ENCODE results near the gene WASF3.
A peak's percentile ranks its signal among the peaks of the same experiment; 100 is the strongest.
"Not testable (repeated sequence)": the region's sequence is repeated elsewhere in the genome, so short reads cannot be mapped to it uniquely, and the experiment has no call there.

The WASF3 gene

DNA sequence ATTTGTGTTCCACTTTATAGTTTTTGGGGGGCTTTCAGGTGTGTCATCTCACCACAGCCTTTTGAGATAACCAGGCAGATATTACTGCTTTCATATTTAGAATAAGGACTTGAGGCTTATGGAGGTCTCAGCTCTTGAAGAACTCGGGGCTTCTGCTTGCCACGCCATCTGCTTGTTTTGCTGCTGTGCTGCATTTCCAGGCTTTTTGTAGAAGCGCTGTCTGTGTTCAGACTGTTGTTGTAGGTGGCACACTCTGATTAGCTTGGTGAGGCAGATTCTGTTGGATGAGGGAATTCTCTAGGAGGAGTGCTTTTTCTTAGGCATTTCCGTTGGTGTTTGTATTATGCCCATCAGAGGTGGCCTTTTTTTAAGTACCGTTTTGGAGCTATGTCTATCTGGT is 57.2 kb downstream of the WASF3 start:
- H3K4me3 Mint-ChIP-seq = no peak overlapping the region
- H3K36me3 Mint-ChIP-seq = no peaks in the 10 kb centered on the region
- no peak overlapping the region for H3K27ac Mint-ChIP-seq
- peaks cover 3% of the 10 kb centered on the region for H3K4me1 Mint-ChIP-seq
- DNase-seq = no peak
- H3K27me3 Mint-ChIP-seq = no peaks in the 10 kb centered on the region
- no peaks in the 10 kb centered on the region for H3K9me3 Mint-ChIP-seq
- CTCF ChIA-PET = interaction anchor here (1.0 kb wide), 1 partner anchor 13 kb away, joined by 3 read pairs; no protein-coding TSS in a partner anchor

- Mint-ChIP-seq H3K36me3 (no peaks in the 10 kb centered on the region), H3K4me1 (peaks cover 3% of the 10 kb centered on the region), H3K9me3 (no peaks in the 10 kb centered on the region), H3K27ac (no peak overlapping the region), H3K27me3 (no peaks in the 10 kb centered on the region), H3K4me3 (no peak overlapping the region)
- CTCF ChIA-PET = no interaction called here
- DNase-seq = no peak
Observed at GRCh38 chr13:26616126-26616525, 58.6 kb downstream of the WASF3 start.

- H3K4me3 Mint-ChIP-seq = no peak overlapping the region
- peaks cover 5% of the 10 kb centered on the region for H3K9me3 Mint-ChIP-seq
- H3K4me1 Mint-ChIP-seq = peaks cover 3% of the 10 kb centered on the region
- no peak overlapping the region for H3K27ac Mint-ChIP-seq
- CTCF ChIA-PET = no interaction called here
- H3K36me3 Mint-ChIP-seq = no peaks in the 10 kb centered on the region
- no peaks in the 10 kb centered on the region for H3K27me3 Mint-ChIP-seq
- no peak for DNase-seq
Observed at GRCh38 chr13:26618726-26619125, 61.2 kb downstream of the WASF3 start.

DNA sequence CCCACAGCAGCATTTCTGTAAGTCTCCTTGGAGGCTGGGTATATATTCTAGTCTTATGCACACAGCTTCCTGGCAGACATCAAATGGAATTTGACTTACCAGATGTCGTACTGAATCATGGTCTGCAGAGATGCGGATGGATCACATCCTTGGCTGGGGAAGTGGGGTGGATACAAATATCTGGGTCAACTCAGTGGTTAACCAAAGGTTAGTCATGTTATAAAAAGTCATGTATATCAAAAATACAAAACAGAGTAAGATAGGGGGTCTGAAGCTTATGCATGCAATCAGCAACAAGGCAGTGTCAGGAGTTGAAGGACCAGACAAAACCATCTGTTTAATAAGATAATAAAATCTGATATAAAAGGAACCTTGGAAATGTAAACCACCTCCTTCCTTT is 61.9 kb downstream of the WASF3 start:
- Mint-ChIP-seq H3K4me1 (peaks cover 3% of the 10 kb centered on the region), H3K27ac (no peak overlapping the region), H3K36me3 (no peaks in the 10 kb centered on the region), H3K4me3 (no peak overlapping the region), H3K9me3 (peaks cover 11% of the 10 kb centered on the region), H3K27me3 (no peaks in the 10 kb centered on the region)
- DNase-seq = no peak
- CTCF ChIA-PET = no interaction called here

- Mint-ChIP-seq H3K9me3 (peaks cover 14% of the 10 kb centered on the region), H3K36me3 (no peaks in the 10 kb centered on the region), H3K27me3 (peaks cover 4% of the 10 kb centered on the region), H3K4me1 (peaks cover 3% of the 10 kb centered on the region), H3K4me3 (no peak overlapping the region), H3K27ac (no peak overlapping the region)
- CTCF ChIA-PET = no interaction called here
- DNase-seq = no peak
Observed at GRCh38 chr13:26621731-26622401, 64.4 kb downstream of the WASF3 start.

DNA sequence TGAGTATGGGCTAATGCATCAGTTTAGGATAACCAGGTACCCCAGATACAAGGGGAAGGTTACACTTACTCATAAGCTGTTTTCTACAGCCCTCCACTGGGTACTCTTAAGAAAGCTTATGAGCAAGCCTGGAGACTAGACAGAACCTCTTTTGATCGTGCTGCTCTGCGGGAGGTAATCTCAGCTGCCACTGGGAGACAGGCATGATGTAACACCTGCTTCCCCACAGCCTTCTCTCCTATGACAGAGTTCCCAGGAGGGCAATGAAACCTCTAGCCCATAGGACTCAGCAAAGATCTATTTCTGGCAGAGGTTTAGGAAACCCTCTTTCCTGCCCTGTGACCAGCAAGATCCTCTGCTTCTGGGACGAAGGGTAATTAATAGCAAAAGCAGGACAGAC is 65.6 kb downstream of the WASF3 start:
- H3K36me3 Mint-ChIP-seq = no peaks in the 10 kb centered on the region
- H3K27me3 Mint-ChIP-seq = peaks cover 4% of the 10 kb centered on the region
- DNase-seq = no peak
- no peak overlapping the region for H3K27ac Mint-ChIP-seq
- H3K4me1 Mint-ChIP-seq = peaks cover 3% of the 10 kb centered on the region
- H3K4me3 Mint-ChIP-seq = no peak overlapping the region
- peaks cover 14% of the 10 kb centered on the region for H3K9me3 Mint-ChIP-seq
- CTCF ChIA-PET = no interaction called here

DNA sequence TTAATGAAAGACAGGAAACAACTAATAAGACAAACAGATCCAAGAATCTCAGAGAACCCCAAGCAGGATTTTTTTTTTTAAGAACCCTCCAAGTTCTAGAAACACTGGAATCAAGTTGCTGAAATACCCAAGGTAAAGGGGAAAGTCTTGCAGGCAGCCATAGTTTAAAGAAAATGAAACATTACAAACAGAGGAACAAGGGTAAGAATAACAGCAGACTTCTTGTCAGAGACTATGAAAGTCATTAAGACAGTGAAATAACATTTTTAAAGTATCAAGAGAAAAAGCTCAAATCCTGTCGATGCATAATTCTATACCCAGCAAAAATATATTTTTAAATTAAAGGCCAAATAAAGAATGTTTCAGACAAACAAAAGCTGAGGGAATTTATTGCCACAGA is 67.1 kb downstream of the WASF3 start:
- Mint-ChIP-seq H3K9me3 (peaks cover 14% of the 10 kb centered on the region), H3K27ac (no peak overlapping the region), H3K36me3 (no peaks in the 10 kb centered on the region), H3K4me3 (no peak overlapping the region), H3K4me1 (no peaks in the 10 kb centered on the region), H3K27me3 (peaks cover 4% of the 10 kb centered on the region)
- DNase-seq = no peak
- CTCF ChIA-PET = no interaction called here

GRCh38 chr13:26626271-26626670 is 68.8 kb downstream of the WASF3 start:
- H3K4me1 Mint-ChIP-seq = no peaks in the 10 kb centered on the region

DNA sequence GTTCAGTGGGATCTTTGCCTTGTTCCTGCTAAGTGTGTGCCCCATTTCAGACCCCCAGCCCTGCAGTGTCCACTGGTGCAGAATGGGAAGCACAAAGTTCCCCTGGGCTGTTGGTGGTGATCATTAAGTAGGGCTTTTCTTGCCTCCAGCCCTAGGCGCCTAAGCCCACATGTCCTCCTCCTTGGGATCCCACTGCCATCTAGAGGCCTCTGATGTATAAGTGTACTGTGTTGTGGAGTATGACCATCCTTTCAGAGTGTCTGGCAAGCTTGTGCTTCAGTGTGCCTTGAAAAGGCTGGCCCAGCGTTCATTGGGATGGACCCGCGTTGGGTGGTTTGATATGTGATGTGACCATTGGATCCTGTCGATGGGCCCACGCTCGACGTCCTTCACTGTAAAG is 71.2 kb downstream of the WASF3 start:
- CTCF ChIA-PET = interaction anchor here (1.2 to 1.5 kb wide), 2 partner anchors 443 to 444 kb away, joined by 6 to 7 read pairs; no protein-coding TSS in a partner anchor
- Mint-ChIP-seq H3K4me3 (no peak overlapping the region), H3K4me1 (no peaks in the 10 kb centered on the region), H3K36me3 (no peaks in the 10 kb centered on the region), H3K27ac (no peak overlapping the region), H3K9me3 (peaks cover 10% of the 10 kb centered on the region), H3K27me3 (peaks cover 4% of the 10 kb centered on the region)
- DNase-seq = no peak

More at GRCh38 chr13:26626271-26626670, 68.8 kb downstream of the WASF3 start:
- CTCF ChIA-PET = no interaction called here
- Mint-ChIP-seq H3K27me3 (peaks cover 4% of the 10 kb centered on the region), H3K9me3 (peaks cover 14% of the 10 kb centered on the region), H3K27ac (no peak overlapping the region), H3K4me3 (no peak overlapping the region), H3K36me3 (no peaks in the 10 kb centered on the region)
- DNase-seq = no peak

DNA sequence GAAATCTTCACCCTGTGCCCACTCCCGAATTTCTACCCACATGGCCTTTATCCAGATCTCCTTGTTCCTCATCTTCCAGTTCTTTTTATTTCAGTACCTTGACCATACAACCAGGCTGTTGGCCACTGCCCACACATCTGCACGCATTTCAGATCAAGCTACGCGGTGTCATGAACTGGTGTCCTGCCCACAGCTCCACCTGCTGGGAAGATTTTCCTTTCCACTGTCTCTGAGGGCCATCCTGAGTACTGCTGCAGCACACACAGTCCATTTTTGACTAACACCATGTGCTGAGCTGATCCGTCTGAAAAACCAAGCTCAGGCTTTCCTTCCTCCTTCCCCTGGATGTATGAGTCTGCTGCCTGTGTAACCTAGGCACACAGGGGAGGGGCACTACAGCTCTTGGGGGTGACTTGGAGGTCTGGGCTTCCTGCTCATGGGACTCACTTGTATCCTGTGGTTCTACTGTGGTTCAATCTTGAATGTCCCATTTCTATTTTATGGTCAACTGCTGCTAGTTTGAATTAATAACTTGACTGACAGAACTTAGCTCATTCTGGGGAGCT is 71.9 kb downstream of the WASF3 start:
- no peaks in the 10 kb centered on the region for H3K36me3 Mint-ChIP-seq

DNA sequence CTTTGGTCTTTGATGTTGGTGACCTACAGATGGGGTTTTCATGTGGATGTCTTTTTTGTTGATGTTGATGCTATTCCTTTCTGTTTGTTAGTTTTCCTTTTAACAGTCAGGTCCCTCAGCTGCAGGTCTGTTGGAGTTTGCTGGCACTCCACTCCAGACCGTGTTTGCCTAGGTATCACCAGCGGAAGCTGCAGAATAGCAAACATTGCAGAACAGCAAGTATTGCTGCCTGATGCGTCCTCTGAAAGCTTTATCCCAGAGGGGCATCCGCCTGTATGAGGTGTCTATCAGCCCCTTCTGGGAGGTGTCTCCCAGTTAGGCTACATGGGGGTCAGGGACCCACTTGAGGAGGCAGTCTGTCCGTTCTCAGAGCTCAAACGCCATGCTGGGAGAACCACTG is 78.2 kb downstream of the WASF3 start:
- H3K4me1 Mint-ChIP-seq, H3K36me3 Mint-ChIP-seq, H3K4me3 Mint-ChIP-seq, H3K9me3 Mint-ChIP-seq, H3K27me3 Mint-ChIP-seq, H3K27ac Mint-ChIP-seq, DNase-seq, CTCF ChIA-PET: not testable (repeated sequence)

More for the DNA sequence above, 71.9 kb downstream of the WASF3 start:
- Mint-ChIP-seq H3K4me1 (no peaks in the 10 kb centered on the region), H3K9me3 (peaks cover 4% of the 10 kb centered on the region), H3K27me3 (peaks cover 4% of the 10 kb centered on the region), H3K27ac (no peak overlapping the region), H3K4me3 (no peak overlapping the region)
- no peak for DNase-seq
- CTCF ChIA-PET = interaction anchor here (1.5 kb wide), 1 partner anchor 444 kb away, joined by 7 read pairs; no protein-coding TSS in a partner anchor

- peak; percentile 23 for DNase-seq
- H3K9me3 Mint-ChIP-seq, H3K4me1 Mint-ChIP-seq, CTCF ChIA-PET, H3K27me3 Mint-ChIP-seq, H3K36me3 Mint-ChIP-seq, H3K27ac Mint-ChIP-seq, H3K4me3 Mint-ChIP-seq: not testable (repeated sequence)
Observed at GRCh38 chr13:26636073-26636472, 78.6 kb downstream of the WASF3 start.

GRCh38 chr13:26646603-26647002 is 89.1 kb downstream of the WASF3 start:
- Mint-ChIP-seq H3K27ac (no peak overlapping the region), H3K4me1 (no peaks in the 10 kb centered on the region), H3K36me3 (no peaks in the 10 kb centered on the region), H3K9me3 (peaks cover 2% of the 10 kb centered on the region), H3K4me3 (no peak overlapping the region), H3K27me3 (peaks cover 15% of the 10 kb centered on the region)
- DNase-seq = no peak
- CTCF ChIA-PET = interaction anchor here (1.5 kb wide), 1 partner anchor 11 kb away, joined by 3 read pairs; no protein-coding TSS in a partner anchor

- H3K4me1 Mint-ChIP-seq = no peaks in the 10 kb centered on the region
- H3K4me3 Mint-ChIP-seq = no peak overlapping the region
- H3K27ac Mint-ChIP-seq = no peak overlapping the region
- peaks cover 2% of the 10 kb centered on the region for H3K9me3 Mint-ChIP-seq
- no peaks in the 10 kb centered on the region for H3K36me3 Mint-ChIP-seq
- CTCF ChIA-PET = no interaction called here
- no peak for DNase-seq
- H3K27me3 Mint-ChIP-seq = peaks cover 8% of the 10 kb centered on the region
Observed at GRCh38 chr13:26651234-26651633, 93.8 kb downstream of the WASF3 start.

GRCh38 chr13:26653310-26653709 is 95.8 kb downstream of the WASF3 start:
- no peaks in the 10 kb centered on the region for H3K4me1 Mint-ChIP-seq
- peaks cover 4% of the 10 kb centered on the region for H3K27me3 Mint-ChIP-seq
- H3K9me3 Mint-ChIP-seq = peaks cover 2% of the 10 kb centered on the region
- CTCF ChIA-PET = no interaction called here
- H3K36me3 Mint-ChIP-seq = no peaks in the 10 kb centered on the region
- H3K4me3 Mint-ChIP-seq = no peak overlapping the region
- no peak overlapping the region for H3K27ac Mint-ChIP-seq
- DNase-seq = no peak
